HepG2 (cell line): ENCODE results near the gene KCNT2. TPM values are rescaled to one million over a fixed set of nuclear protein-coding genes. Genes with fewer than 3 reads are reported as not detected.

Source experiments
- ATAC-seq: fragments of 200-7000 bp; cut with Tn5 transposase; 3 replicates; pipeline ENCODE4 v1.9.1; 2020; ENCODE audit warnings: mild to moderate bottlenecking, moderate library complexity
- BruUV-seq: library from RNA; stranded (reverse); fragments of 400-500 nt; replicated peaks from 2 replicates; lab custom pipeline; 2021; lab: Mats Ljungman, UMichigan
- CTCF ChIA-PET: fragments of 300-600 bp; formaldehyde crosslinking; extraction: SDS; loops from one replicate; lab custom pipeline; 2021; ENCODE audit warnings: low total read pairs, inconsistent platforms, low intra/inter-chr PET ratio; lab: Yijun Ruan, JAX
- POLR2A ChIA-PET: fragments of 350-600 bp; sonication (Branson Sonifier 250); formaldehyde crosslinking; loops from one replicate; lab custom pipeline; 2020; ENCODE audit warnings: antibody characterized with exemption, inconsistent platforms; lab: Yijun Ruan, JAX
- DNase-seq: peaks from one replicate; pipeline ENCODE4 v3.0.0-alpha.2; 2015; ENCODE audit warnings: low spot score
- FAIRE-seq: peaks from 3 replicates; lab custom pipeline; 2011; peaks lifted over from hg19 to GRCh38; lab: Jason Lieb, UNC
- H2AFZ ChIP-seq: one replicate; pipeline ENCODE4 v1.6.1; 2011; ENCODE audit warnings: low read length, inconsistent platforms
- H3K27ac ChIP-seq: fragments of 300-600 bp; 3 replicates; pipeline ENCODE4 v1.8.0; 2011; ENCODE audit warnings: mixed run types, mild to moderate bottlenecking, mixed read lengths, low read length, inconsistent platforms; ENCODE audit not compliant: insufficient read depth; ENCODE audit errors: extremely low read length
- H3K27me3 ChIP-seq, 2 experiments: fragments of 200-600 bp in 1 of 2; 2 replicates in 1 of 2; 3 replicates in 1 of 2; pipeline versions ENCODE4 v1.6.0 to v1.8.0; 2011; ENCODE audit warnings: low read length in 2 of 2, mild to moderate bottlenecking in 2 of 2, moderate library complexity in 2 of 2, inconsistent platforms in 1 of 2; ENCODE audit not compliant: insufficient read depth in 2 of 2, control insufficient read depth in 1 of 2
- H3K36me3 ChIP-seq, 2 experiments: fragments of 200-600 bp in 1 of 2; replicated peaks in 1 of 2; 2 replicates in 1 of 2; 3 replicates in 1 of 2; pipeline versions ENCODE4 v1.5.1 to v1.8.0; 2011; ENCODE audit warnings: low read length in 2 of 2, inconsistent platforms in 1 of 2; ENCODE audit not compliant: insufficient read depth in 2 of 2, control insufficient read depth in 1 of 2
- H3K4me1 ChIP-seq: 2 replicates; pipeline ENCODE4 v1.5.1; 2012; ENCODE audit warnings: low read length, inconsistent platforms; ENCODE audit not compliant: insufficient read depth
- H3K4me2 ChIP-seq: 2 replicates; pipeline ENCODE4 v1.6.0; 2011; ENCODE audit warnings: low read depth, low read length, inconsistent platforms
- H3K4me3 ChIP-seq, 3 experiments: fragments of 200-600 bp in 1 of 3; sonication (generic), shearing (Covaris generic) in 1 of 3; replicated peaks in 1 of 3; 2 replicates each; pipeline ENCODE4 v1.5.1; 2011 to 2016; ENCODE audit warnings: low read length in 3 of 3, inconsistent platforms in 2 of 3, low read depth in 2 of 3, mild to moderate bottlenecking in 2 of 3, control low read depth in 1 of 3, mixed read lengths in 1 of 3; ENCODE audit not compliant: insufficient read depth in 1 of 3
- H3K79me2 ChIP-seq: one replicate; pipeline ENCODE4 v1.6.1; 2011; ENCODE audit warnings: low read length, inconsistent platforms; ENCODE audit not compliant: insufficient read depth
- H3K9ac ChIP-seq: 2 replicates; pipeline ENCODE4 v1.6.0; 2011; ENCODE audit warnings: mild to moderate bottlenecking, low read depth, low read length, inconsistent platforms; ENCODE audit not compliant: insufficient read depth
- H3K9me3 ChIP-seq: 2 replicates; pipeline ENCODE4 v1.5.1; 2012; ENCODE audit warnings: mild to moderate bottlenecking, low read length
- H4K20me1 ChIP-seq: 2 replicates; pipeline ENCODE4 v1.6.0; 2011; ENCODE audit warnings: inconsistent platforms, mild to moderate bottlenecking, low read length, moderate library complexity; ENCODE audit not compliant: insufficient read depth
- ATF1 ChIP-seq: IDR thresholded peaks from 2 replicates; pipeline ENCODE4 v1.6.1; 2016; ENCODE audit warnings: mild to moderate bottlenecking, control low read depth
- ATF3 ChIP-seq: sonication (generic); formaldehyde crosslinking; IDR thresholded peaks from 2 replicates; pipeline ENCODE4 v1.4.0; 2020; ENCODE audit warnings: missing genetic modification reagents
- DNMT1 ChIP-seq: sonication (generic); formaldehyde crosslinking; IDR thresholded peaks from 2 replicates; pipeline ENCODE4 v1.5.1; 2020; ENCODE audit warnings: mild to moderate bottlenecking, missing genetic modification reagents
- ELK4 ChIP-seq: sonication (generic); formaldehyde crosslinking; IDR thresholded peaks from 2 replicates; pipeline ENCODE4 v1.9.0; 2021; ENCODE audit warnings: missing genetic modification reagents, borderline replicate concordance
- FOXP1 ChIP-seq, 2 experiments: fragments of 450-650 bp in 1 of 2; IDR thresholded peaks; 2 replicates each; pipeline ENCODE4 v1.6.1; 2017 to 2018; ENCODE audit warnings: antibody characterized with exemption in 1 of 2
- MEIS1 ChIP-seq: sonication (generic); formaldehyde crosslinking; IDR thresholded peaks from 2 replicates; pipeline ENCODE4 v1.9.0; 2021; ENCODE audit warnings: mild to moderate bottlenecking, missing genetic modification reagents, moderate library complexity, borderline replicate concordance
- MEIS2 ChIP-seq: sonication (generic); formaldehyde crosslinking; IDR thresholded peaks from 2 replicates; pipeline ENCODE4 v1.9.0; 2021; ENCODE audit warnings: mild to moderate bottlenecking, missing genetic modification reagents
- NFRKB ChIP-seq: fragments of 450-650 bp; IDR thresholded peaks from 2 replicates; pipeline ENCODE4 v1.6.1; 2017
- NFYB ChIP-seq: sonication (generic); formaldehyde crosslinking; IDR thresholded peaks from 2 replicates; pipeline ENCODE4 v1.4.0; 2020; ENCODE audit warnings: missing genetic modification reagents
- STAG1 ChIP-seq: sonication (generic); formaldehyde crosslinking; IDR thresholded peaks from 2 replicates; pipeline ENCODE4 v1.4.0; 2020; ENCODE audit warnings: missing genetic modification reagents
- ZFYVE20 ChIP-seq: sonication (generic); formaldehyde crosslinking; IDR thresholded peaks from 2 replicates; pipeline ENCODE4 v1.8.0; 2023; ENCODE audit warnings: low read depth, mild to moderate bottlenecking, moderate library complexity, missing genetic modification reagents, borderline replicate concordance
- ZNF468 ChIP-seq: sonication (generic); formaldehyde crosslinking; IDR thresholded peaks from 2 replicates; pipeline ENCODE4 v1.8.0; 2022; ENCODE audit warnings: mild to moderate bottlenecking, moderate library complexity, missing genetic modification reagents
- ZSCAN29 ChIP-seq: sonication (generic); formaldehyde crosslinking; conservative IDR thresholded peaks from 2 replicates; pipeline ENCODE4 v1.4.0; 2020; ENCODE audit warnings: mild to moderate bottlenecking, missing genetic modification reagents
- WGBS: methylation state at CpG from one replicate; pipeline ENCODE4 v1.1.6; 2017; ENCODE audit warnings: low lambda C conversion rate; 5-methylcytosine and 5-hydroxymethylcytosine counted together
- in situ Hi-C: cut with HindIII; loops from 2 replicates; pipeline ENCODE4 v1.10.0; 2017; ENCODE audit warnings: low pct_unique_long_range_greater_than_20kb; ENCODE audit not compliant: extremely low pct_ligation_motif_present
- intact Hi-C: fragments of 100-400 bp; cut with micrococcal nuclease; formaldehyde crosslinking; loops from one replicate; pipeline ENCODE4 v1.10.0; 2022; ENCODE audit not compliant: unreplicated experiment
- polyA plus RNA-seq, 8 experiments: library from polyadenylated mRNA; depleted of rRNA in 3 of 8; stranded (reverse) in 7 of 8; unstranded in 1 of 8; fragments of >200 nt; fragmentation: Illumina TruSeq in 4 of 8; extraction: Trizol in 4 of 8; gene quantifications; 2 replicates each; pipeline versions ENCODE4 v1.2.1 to v1.2.3, GENCODE V29; 2011 to 2016; ENCODE audit warnings: low read depth in 4 of 8, missing spikeins in 1 of 8, mixed read lengths in 1 of 8; ENCODE audit not compliant: insufficient read depth in 1 of 8
- total RNA-seq, 5 experiments: library from RNA; depleted of rRNA; stranded (reverse); fragments of >200 nt; fragmentation: Illumina TruSeq; extraction: Trizol; gene quantifications; 2 replicates each; pipeline ENCODE4 v1.2.3, GENCODE V29; 2016; ENCODE audit warnings: low read depth in 1 of 5
- TF ChIP-seq, protein P1 (sequence below), 2 experiments: IDR thresholded peaks; 2 replicates each; pipeline ENCODE4 v1.6.1; 2011 to 2012; ENCODE audit warnings: low read length in 2 of 2, borderline replicate concordance in 1 of 2, low read depth in 1 of 2, mild to moderate bottlenecking in 1 of 2, moderate library complexity in 1 of 2
- TF ChIP-seq, protein P2 (sequence below): sonication (generic); formaldehyde crosslinking; IDR thresholded peaks from 2 replicates; pipeline ENCODE4 v1.8.1; 2023; ENCODE audit warnings: mild to moderate bottlenecking, missing genetic modification reagents
- TF ChIP-seq, protein P3 (sequence below): sonication (generic); formaldehyde crosslinking; IDR thresholded peaks from 2 replicates; pipeline ENCODE4 v1.8.1; 2023; ENCODE audit warnings: missing genetic modification reagents, mild to moderate bottlenecking, borderline replicate concordance

Gene KCNT2
- total and polyA plus RNA-seq, 2 of the 13 experiments (the other 11 are each of a cell fraction or from before 2014, with no cell fraction given): not detected

GRCh38 chr1:196309386-196309785, 298.9 kb downstream of the KCNT2 start (continued):
- TF ChIP-seq, protein P1, sequence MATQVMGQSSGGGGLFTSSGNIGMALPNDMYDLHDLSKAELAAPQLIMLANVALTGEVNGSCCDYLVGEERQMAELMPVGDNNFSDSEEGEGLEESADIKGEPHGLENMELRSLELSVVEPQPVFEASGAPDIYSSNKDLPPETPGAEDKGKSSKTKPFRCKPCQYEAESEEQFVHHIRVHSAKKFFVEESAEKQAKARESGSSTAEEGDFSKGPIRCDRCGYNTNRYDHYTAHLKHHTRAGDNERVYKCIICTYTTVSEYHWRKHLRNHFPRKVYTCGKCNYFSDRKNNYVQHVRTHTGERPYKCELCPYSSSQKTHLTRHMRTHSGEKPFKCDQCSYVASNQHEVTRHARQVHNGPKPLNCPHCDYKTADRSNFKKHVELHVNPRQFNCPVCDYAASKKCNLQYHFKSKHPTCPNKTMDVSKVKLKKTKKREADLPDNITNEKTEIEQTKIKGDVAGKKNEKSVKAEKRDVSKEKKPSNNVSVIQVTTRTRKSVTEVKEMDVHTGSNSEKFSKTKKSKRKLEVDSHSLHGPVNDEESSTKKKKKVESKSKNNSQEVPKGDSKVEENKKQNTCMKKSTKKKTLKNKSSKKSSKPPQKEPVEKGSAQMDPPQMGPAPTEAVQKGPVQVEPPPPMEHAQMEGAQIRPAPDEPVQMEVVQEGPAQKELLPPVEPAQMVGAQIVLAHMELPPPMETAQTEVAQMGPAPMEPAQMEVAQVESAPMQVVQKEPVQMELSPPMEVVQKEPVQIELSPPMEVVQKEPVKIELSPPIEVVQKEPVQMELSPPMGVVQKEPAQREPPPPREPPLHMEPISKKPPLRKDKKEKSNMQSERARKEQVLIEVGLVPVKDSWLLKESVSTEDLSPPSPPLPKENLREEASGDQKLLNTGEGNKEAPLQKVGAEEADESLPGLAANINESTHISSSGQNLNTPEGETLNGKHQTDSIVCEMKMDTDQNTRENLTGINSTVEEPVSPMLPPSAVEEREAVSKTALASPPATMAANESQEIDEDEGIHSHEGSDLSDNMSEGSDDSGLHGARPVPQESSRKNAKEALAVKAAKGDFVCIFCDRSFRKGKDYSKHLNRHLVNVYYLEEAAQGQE (IDR thresholded peaks at IDR 0.05; ENCODE audit: borderline replicate concordance in 1 of 2, low read depth in 1 of 2, low read length in 2 of 2): no peak
- TF ChIP-seq, all 625 proteins: peak for 2

- Histone ChIP-seq H3K4me2 (no peak overlapping the region), H4K20me1 (no peaks in the 10 kb centered on the region), H3K36me3 (no peaks in the 10 kb centered on the region), H3K27me3 (no peaks in the 10 kb centered on the region), H3K27ac (no peak overlapping the region), H3K4me1 (no peaks in the 10 kb centered on the region), H3K9ac (no peak overlapping the region), H3K4me3 (no peak overlapping the region), H3K9me3 (no peaks in the 10 kb centered on the region), H3K79me2 (no peaks in the 10 kb centered on the region), H2AFZ (no peak overlapping the region)
- ChIA-PET POLR2A (no interaction called here), CTCF (no interaction called here)
- in situ Hi-C loops: loop anchor here (25.0 kb wide), 1 partner anchor 171 kb away; no protein-coding TSS in a partner anchor
- no TSS peak for BruUV-seq
- WGBS: 3% methylated on average over 1 of the region's 1 CpG
- FAIRE-seq: no peak
- no peak for DNase-seq
- ATAC-seq: no peak
- intact Hi-C loops: no loop called here
- no peak for TF ChIP-seq FOXP1 (IDR thresholded peaks at IDR 0.05)
- TF ChIP-seq FOXP1 (CRISPR knock-in tag; IDR thresholded peaks at IDR 0.05): no peak
- no peak for TF ChIP-seq MEIS1 (CRISPR knock-in tag)
- TF ChIP-seq ZNF468 (CRISPR knock-in tag): no peak
- TF ChIP-seq, protein P2, sequence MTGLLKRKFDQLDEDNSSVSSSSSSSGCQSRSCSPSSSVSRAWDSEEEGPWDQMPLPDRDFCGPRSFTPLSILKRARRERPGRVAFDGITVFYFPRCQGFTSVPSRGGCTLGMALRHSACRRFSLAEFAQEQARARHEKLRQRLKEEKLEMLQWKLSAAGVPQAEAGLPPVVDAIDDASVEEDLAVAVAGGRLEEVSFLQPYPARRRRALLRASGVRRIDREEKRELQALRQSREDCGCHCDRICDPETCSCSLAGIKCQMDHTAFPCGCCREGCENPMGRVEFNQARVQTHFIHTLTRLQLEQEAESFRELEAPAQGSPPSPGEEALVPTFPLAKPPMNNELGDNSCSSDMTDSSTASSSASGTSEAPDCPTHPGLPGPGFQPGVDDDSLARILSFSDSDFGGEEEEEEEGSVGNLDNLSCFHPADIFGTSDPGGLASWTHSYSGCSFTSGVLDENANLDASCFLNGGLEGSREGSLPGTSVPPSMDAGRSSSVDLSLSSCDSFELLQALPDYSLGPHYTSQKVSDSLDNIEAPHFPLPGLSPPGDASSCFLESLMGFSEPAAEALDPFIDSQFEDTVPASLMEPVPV (CRISPR knock-in tag): no peak
- TF ChIP-seq MEIS2 (CRISPR knock-in tag): no peak
- TF ChIP-seq ZSCAN29 (CRISPR knock-in tag): no peak
- no peak for TF ChIP-seq ATF3
- TF ChIP-seq NFYB (CRISPR knock-in tag): no peak
- no peak for TF ChIP-seq ELK4 (CRISPR knock-in tag)
- no peak for TF ChIP-seq NFRKB
- TF ChIP-seq STAG1 (CRISPR knock-in tag): no peak
- no peak for TF ChIP-seq ATF1
- no peak for TF ChIP-seq ZFYVE20 (CRISPR knock-in tag)
- TF ChIP-seq DNMT1 (CRISPR knock-in tag): no peak
- TF ChIP-seq, protein P3, sequence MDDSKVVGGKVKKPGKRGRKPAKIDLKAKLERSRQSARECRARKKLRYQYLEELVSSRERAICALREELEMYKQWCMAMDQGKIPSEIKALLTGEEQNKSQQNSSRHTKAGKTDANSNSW (CRISPR knock-in tag): no peak
Observed at GRCh38 chr1:196308176-196308575, 300.1 kb downstream of the KCNT2 start.
